ENCODE measurements around the gene NEMP2. TPM values are rescaled to one million over a fixed set of nuclear protein-coding genes. Genes with fewer than 3 reads are reported as not detected.

NEMP2 gene
- total RNA-seq, 1 donor from 2014 or later: 8.0 TPM

DNA sequence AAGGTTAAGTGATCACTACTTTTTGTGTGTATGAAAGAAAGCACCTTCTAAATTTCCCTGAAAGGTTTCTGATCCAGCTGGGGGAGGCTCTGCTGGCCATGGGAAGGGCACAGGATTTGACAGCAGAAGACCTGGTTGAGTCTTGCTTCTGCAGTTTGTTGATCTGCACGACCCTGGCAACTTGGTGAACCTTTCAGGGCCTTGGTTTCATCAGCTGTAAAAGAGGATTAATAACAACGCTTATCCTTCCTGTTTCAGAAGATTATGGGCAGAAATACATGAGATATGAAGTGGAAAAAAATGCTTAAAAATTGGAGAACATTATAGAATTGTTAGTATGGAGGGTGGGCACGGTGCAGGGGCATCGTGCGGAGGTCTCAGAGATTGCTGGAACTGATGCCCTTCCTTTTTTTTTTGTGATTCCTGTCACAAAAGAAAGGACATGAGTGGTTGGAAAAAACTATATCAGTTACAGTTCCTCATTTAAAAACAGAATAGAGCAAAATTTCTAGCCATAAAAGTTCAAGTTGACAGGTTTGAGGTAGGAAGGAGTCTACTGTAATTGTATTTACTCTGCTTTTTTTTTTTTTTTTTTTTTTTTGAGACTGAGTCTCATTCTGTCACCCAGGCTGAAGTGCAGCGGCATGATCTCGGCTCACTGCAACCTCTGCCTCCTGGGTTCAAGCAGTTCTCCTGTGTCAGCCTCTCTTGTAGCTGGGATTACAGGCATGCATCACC lies 79.0 kb downstream of the NEMP2 start:
- no peak for DNase-seq
- TF ChIP-seq, protein P1, sequence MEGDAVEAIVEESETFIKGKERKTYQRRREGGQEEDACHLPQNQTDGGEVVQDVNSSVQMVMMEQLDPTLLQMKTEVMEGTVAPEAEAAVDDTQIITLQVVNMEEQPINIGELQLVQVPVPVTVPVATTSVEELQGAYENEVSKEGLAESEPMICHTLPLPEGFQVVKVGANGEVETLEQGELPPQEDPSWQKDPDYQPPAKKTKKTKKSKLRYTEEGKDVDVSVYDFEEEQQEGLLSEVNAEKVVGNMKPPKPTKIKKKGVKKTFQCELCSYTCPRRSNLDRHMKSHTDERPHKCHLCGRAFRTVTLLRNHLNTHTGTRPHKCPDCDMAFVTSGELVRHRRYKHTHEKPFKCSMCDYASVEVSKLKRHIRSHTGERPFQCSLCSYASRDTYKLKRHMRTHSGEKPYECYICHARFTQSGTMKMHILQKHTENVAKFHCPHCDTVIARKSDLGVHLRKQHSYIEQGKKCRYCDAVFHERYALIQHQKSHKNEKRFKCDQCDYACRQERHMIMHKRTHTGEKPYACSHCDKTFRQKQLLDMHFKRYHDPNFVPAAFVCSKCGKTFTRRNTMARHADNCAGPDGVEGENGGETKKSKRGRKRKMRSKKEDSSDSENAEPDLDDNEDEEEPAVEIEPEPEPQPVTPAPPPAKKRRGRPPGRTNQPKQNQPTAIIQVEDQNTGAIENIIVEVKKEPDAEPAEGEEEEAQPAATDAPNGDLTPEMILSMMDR (IDR thresholded peaks at IDR 0.05): no peak
- H3K9me3 ChIP-seq: no peaks in the 10 kb centered on the region
- intact Hi-C loops (cut with DNase I): no loop called here
- ATAC-seq: no peak
- H3K36me3 ChIP-seq: peaks cover 7% of the 10 kb centered on the region
- no peaks in the 10 kb centered on the region for H3K4me1 ChIP-seq
- no peak overlapping the region for H3K27ac ChIP-seq
- H3K4me3 ChIP-seq: no peak overlapping the region
- no peaks in the 10 kb centered on the region for H3K27me3 ChIP-seq

DNA sequence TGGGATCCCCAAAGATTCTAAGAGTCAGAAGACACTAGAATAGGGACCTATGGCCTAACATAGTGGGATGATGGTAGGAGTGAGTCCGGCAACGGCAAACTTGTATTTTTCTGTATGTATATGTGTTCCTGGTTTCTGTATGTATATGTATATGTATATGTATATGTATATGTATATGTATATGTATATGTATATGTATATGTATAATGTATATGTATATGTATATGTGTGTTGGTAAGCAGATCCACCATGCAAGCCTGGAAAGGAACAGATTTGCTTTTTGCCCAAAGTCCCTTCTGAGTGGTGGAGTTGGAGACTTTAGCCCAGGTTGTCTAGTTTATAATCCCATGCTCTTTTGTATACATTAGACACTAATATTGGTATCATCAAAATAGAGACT lies 79.7 kb downstream of the NEMP2 start:
- Histone ChIP-seq H3K4me1 (no peaks in the 10 kb centered on the region), H3K9me3 (no peaks in the 10 kb centered on the region), H3K36me3 (peaks cover 7% of the 10 kb centered on the region), H3K27ac (no peak overlapping the region), H3K4me3 (no peak overlapping the region), H3K27me3 (no peaks in the 10 kb centered on the region)
- DNase-seq (no peak), ATAC-seq (no peak)
- intact Hi-C loops (cut with DNase I): no loop called here
- TF ChIP-seq, protein P1 (IDR thresholded peaks at IDR 0.05): no peak

Other genes with a start within 250 kb of the NEMP2 start
- 23.3 TPM for gene HIBCH, start 214.9 kb downstream of the NEMP2 start, total RNA-seq
- gene INPP1, start 191.1 kb downstream of the NEMP2 start, total RNA-seq: 38.1 TPM
- gene MFSD6, start 126.4 kb downstream of the NEMP2 start, total RNA-seq: 55.8 TPM
- 38.6 TPM for gene NAB1, start 114.4 kb upstream of the NEMP2 start, total RNA-seq

Data from upper lobe of right lung (tissue), 1 donor.